KOPT-K1 (cell line): ENCODE results near the gene GPR107.

ENCODE experiments used
- H3K27ac ChIP-seq: fragments of 200-600 bp; sonication (generic); 2 replicates; pipeline ENCODE4 v1.5.1; 2016; ENCODE audit warnings: antibody characterized with exemption, mild to moderate bottlenecking, low read depth, low read length; ENCODE audit not compliant: poor library complexity, severe bottlenecking
- H3K36me3 ChIP-seq: fragments of 200-600 bp; sonication (generic); 2 replicates; pipeline ENCODE4 v1.5.1; 2017; ENCODE audit warnings: antibody characterized with exemption, mild to moderate bottlenecking, low read length, moderate library complexity; ENCODE audit not compliant: insufficient read depth
- H3K9me3 ChIP-seq: fragments of 200-600 bp; sonication (generic); 2 replicates; pipeline ENCODE4 v1.5.1; 2017; ENCODE audit warnings: antibody characterized with exemption, low read length, mild to moderate bottlenecking; ENCODE audit not compliant: insufficient read depth, poor library complexity, severe bottlenecking

The GPR107 gene

DNA sequence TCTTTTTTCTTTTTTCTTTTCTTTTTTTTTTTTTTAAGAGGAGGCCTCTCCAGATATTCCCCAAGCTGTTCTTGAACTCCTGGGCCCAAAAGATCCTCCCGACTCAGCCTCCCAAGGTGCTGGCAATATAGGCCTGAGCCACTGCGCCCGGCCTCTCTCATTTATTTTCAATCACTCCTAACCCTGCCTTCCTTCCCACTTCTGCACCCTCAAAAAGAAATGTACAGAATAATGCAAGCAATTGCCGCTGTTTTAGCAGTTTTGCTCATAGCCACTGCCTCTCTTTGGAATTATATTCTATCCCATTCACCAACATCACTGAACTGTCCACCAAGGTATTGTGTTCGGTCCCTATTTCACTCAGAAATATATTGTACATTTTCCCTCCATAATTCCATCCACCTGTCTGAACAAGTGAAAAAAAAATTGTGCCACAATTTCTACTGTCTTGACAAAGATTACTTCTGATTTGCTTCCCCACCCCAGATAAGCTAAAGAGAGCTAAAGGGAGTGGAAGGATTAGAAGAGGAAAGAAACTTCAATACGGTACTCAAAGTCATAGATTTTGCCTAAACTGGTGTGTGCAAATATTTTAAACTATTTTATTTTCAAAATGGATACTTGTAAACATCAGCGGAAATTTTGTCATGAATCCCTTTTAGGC lies 12.6 kb upstream of the GPR107 start:
- Histone ChIP-seq H3K9me3 (no peaks in the 10 kb centered on the region), H3K36me3 (no peaks in the 10 kb centered on the region), H3K27ac (peak overlapping the region; percentile 91)

DNA sequence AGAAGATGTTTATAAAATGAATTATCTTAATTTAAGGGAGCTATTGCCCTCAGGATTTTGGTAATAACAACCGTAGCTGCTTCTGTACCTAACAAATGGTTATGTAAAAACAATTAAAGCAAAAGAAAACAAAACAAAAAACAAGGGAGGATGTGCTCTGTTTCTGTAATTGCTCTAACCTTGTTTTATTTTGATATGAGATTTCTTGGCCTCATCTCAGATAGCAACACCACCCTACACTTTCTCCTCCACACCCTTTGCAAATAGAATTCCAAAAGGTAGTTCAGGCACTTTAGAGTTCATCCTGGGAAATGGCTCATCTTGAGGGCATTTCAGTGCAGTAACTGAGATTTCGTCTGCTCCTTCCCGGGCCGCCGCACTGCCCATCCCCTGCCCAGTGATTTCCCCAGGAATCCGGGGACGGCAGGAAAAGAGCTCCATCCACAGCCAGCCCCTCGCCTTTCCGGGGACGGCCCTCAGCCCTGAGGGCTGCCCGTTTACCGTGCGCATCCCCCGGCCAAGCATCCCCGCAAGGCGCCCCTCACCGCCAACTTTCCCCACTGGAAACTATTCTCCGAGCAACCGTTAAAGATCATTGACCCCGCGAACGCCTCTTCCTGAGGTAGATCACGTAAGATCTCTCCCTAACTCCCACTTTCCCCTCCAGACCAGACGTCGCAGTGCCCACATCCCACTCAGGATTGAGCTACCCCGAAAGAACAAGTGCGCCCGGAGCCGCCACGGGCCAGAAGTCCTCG lies 11.9 kb upstream of the GPR107 start:
- no peaks in the 10 kb centered on the region for H3K36me3 ChIP-seq
- H3K9me3 ChIP-seq = no peaks in the 10 kb centered on the region
- H3K27ac ChIP-seq = peak overlapping the region; percentile 91

DNA sequence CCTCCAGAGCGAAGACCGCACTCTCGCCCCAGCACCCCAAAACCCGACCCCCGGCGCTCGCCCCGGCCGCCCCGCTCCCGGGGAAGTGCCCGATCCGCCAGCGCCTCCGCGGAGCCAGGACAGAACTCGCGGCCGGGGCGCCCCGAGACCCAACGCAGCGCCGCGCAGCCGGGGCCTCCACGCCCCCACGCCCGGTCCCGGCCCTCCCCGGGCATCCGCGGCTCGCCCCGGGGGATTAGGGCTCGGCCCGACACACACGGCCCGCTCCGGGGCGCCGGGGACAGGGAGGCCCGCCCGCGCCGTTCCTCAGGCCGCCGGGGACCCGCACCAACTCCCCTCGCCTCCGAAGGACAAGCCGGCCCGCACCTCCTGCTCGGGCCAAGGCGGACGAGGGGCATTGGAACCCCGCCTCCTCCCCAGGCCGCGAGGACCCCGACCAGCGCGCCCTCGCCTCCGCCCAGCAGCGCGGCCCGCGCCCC lies 11.3 kb upstream of the GPR107 start:
- Histone ChIP-seq H3K9me3 (no peaks in the 10 kb centered on the region), H3K27ac (peak overlapping the region; percentile 91), H3K36me3 (no peaks in the 10 kb centered on the region)

DNA sequence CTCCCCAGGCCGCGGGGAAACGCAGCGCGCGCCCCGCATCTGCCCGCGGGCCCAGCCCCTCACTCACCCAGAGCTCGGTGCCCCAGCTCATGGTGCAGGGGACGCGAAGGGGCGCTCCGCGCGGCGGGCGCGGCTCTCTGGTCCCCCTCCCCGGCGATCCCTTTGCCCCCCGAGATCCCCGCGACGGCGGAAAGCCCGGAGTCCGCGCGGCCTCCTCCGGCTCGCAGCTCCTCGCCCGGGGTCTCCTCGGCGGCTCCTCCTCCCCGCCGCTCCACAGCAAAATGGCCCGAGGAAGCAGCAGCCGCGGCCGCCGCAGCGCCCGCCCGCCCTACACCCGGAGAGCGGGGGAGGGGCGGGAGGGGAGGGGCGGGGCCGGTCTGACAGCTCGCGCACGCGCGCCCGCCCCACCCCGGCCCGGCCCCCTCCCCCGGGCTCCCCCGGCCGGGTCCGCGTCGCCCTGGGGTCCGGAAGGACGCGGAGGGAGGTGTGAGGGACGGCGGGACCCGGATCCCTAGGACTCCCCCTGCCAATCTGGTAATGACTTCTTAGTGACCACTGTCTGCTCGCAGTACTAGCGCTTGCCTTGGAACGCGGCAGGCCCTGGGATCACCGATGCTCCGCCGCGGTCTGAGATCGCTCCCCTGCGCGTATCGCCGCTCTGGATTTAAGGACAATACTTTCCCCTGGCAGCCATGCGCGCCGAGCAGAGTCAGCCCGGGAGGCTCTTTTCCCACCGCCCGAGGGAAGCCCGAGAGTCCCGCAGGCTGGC lies 10.6 kb upstream of the GPR107 start, which contains the start of gene FNBP1:
Gene FNBP1, minus strand, starts transcription at position 305 of the 769 bp plus-strand sequence. Its CDS starts 214 bp downstream, at position 91.
- peak within 1 kb of the TSS; percentile 91 for H3K27ac ChIP-seq
- no peaks in the 10 kb centered on the region for H3K36me3 ChIP-seq
- H3K9me3 ChIP-seq = no peaks in the 10 kb centered on the region

DNA sequence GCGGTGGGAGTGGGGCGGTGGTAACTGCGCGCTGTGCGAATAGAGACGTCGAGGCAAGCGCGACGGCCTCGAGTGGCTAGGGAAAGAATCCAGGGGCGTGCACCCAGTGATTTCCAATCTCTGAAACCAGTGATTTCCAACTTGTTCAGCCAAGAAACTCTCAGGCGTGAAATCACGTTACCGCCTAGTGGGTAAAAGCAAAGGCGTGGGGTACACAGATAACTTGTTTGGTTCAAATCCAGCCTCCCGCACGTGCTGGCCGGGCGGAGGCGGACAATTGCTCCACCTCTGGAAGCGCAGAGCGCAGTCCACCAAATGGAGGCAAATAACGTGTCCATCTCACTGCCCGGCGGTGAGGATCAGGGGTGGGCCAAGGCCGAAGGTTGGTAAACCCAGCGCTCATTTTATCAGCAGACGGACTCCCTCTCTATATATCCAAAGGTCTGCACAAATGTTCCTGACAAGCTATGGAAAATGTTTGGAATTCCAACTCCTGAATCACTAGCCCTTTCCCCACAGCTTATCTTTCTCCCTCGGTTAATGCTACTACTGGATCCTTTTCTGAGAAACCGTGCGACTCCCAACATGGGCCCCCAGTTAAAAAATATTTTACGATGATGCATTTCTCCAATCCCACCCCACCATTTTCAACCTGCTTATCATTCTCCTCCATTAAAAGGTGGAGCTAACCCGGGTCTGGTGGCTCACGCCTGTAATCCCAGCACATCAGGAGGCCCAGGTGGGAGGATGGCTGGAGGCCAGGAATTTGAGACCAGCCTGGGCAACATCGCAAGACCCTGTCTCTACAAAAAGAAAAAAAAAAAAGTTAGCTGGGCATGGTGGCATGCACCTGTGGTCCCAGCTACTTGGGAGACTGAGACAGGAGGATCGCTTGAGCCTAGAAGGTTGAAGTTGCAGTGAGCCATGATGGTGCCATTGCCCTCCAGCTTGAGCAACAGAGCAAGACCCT lies 9.8 kb upstream of the GPR107 start:
- Histone ChIP-seq H3K27ac (peak overlapping the region; percentile 91), H3K36me3 (no peaks in the 10 kb centered on the region), H3K9me3 (no peaks in the 10 kb centered on the region)

DNA sequence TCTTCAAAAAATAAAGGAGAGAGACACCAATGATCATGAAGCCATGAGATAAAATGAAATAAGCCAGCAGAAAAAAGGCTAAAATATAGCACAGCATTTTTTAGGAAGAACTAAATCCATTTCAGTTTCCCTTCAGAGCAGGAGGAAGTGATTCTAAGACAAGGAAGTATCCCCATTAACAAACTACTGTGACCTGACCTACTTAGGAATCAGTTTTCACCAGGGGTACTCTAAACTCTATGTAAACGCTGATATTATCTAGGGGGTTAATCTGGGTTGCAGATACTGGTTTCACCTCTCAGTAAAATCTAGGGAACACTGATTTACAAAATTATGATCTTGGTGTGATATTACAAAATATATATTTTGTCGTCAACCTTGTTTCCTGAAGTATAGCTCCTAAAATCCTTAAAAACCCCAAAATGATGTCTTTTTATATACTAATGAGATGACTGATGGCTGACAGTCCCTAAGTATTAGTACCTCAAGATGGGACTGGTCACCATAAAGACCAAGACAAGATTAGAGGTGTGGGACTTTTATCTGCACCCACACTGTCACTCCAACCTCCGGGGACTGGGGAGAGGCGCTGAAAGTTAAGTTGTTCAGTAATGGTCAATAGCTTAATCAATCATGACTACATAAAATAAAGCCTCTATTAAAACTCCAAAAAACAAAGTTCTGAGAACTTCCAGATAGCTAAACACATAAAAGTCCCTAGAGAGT lies 7.8 kb upstream of the GPR107 start:
- Histone ChIP-seq H3K27ac (peak overlapping the region; percentile 91), H3K36me3 (no peaks in the 10 kb centered on the region), H3K9me3 (no peaks in the 10 kb centered on the region)

DNA sequence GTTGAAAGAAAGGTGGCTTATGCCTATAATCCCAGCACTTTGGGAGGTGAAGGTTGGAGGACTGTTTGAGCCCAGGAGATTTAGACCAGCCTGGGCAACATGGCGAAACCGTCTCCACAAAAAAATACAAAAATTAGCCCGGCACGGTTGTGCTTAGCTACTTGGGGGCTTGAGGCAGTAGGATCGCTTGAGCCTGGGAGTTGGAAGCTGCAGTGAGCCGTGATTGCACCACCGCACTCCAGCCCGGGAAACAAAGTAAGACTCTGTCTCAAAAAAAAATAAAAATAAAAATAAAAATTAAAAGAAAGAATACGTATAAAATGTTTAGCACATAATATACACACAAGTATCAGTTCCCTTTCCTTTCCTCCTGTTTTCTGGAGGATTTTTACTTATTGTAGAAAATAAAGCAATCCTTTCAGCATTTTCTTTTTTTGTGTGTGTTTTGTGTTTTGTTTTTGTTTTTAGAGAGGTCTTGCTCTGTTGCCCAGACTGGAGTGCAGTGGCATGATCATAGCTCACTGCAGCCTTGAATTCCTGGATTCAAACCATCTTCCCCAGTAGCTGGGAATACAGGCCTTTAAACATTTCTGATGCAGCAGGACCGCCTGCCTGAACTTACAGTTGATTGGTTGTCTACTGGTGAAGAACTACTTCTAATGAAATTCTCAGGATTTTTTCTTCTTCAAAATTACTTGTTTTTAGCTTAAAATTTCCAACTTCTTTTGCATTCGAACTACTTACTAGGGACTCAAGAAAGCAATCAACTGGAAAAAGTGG lies 4.1 kb upstream of the GPR107 start:
- H3K27ac ChIP-seq = no peak overlapping the region
- no peaks in the 10 kb centered on the region for H3K9me3 ChIP-seq
- no peaks in the 10 kb centered on the region for H3K36me3 ChIP-seq

DNA sequence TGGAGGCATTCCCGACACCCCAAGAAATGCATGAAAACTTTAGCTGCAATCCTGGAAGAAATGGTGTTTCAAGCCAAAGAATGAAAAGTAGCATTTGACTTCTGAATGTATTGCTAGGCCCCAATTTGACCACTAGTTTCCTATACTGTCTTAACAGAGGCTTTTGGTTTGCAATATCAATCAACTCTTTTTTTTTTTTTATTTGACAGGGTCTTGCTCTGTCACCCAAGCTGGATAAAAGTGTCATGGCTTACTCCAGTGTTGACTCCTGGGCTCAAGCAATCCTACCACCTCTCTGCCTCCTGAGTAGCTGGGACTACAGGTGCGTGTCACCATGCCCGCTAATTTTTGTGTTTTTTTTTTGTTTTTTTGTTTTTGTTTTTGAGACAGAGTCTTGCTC lies 3.2 kb upstream of the GPR107 start:
- H3K9me3 ChIP-seq = no peaks in the 10 kb centered on the region
- H3K36me3 ChIP-seq = no peaks in the 10 kb centered on the region
- H3K27ac ChIP-seq = no peak overlapping the region

DNA sequence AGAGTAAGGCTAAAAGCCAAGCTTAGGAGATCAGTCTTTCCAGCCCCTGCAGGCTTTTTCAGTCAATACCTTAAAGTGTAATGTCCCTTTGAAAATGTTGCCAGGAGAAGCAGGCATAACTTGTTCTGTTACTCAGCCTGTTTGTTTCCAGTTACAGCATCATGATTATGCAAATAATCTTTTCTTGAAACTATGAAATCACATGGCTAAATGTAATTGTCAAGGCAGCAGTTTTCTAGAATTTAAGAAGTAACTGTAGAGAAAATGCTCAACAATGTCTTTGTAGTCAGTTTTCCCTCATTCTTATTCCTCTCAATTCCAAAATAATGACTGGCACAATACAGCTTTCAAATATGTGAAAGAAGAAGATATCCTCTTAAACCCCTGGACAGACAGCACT lies 1.9 kb upstream of the GPR107 start:
- Histone ChIP-seq H3K36me3 (no peaks in the 10 kb centered on the region), H3K9me3 (no peaks in the 10 kb centered on the region), H3K27ac (no peak overlapping the region)

DNA sequence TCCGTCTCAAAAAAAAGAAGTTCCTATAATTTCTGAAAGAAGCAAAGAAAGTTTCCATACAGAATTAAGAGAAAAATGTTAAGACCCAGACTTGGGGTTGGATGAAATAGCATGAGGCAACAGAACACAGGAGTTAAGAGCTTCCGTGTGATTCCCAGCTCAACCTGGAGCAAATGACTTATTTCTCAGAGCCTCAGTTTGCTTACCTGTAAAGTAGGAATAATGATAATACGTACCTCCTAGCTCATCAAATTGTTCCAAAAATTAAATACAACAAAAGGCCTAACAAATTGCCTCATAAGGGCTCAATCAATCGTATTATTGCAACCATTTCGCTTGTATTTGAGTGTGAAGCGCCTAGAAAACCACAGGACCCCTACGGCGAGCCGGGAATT lies 600 bp upstream of the GPR107 start:
- Histone ChIP-seq H3K36me3 (no peaks in the 10 kb centered on the region), H3K27ac (peak overlapping the region; percentile 95), H3K9me3 (no peaks in the 10 kb centered on the region)

DNA sequence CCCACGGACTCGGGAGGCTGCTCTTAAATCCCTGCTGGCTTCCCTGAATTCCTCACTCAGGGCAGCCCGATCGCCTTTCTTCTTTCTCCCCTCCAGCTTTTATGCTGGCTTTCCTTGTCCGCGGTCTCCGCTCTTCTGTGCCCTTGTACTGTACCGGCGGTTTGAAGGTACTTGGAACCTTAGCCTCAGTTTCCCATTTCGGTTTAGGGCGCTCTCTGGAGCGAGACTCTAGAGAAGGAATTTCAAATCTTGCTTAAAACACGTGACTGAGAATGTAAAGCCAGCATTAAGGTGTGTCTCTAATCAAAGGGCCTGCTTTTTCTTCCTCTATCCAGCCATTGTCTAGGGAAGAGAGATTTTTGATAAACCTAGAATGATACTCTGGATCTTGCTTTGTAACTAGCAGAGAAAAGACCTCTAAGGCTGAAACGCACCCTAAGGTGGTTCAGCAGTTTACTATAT lies 650 bp downstream of the GPR107 start:
- Histone ChIP-seq H3K27ac (peak overlapping the region; percentile 95), H3K9me3 (no peaks in the 10 kb centered on the region), H3K36me3 (peaks cover 12% of the 10 kb centered on the region)

DNA sequence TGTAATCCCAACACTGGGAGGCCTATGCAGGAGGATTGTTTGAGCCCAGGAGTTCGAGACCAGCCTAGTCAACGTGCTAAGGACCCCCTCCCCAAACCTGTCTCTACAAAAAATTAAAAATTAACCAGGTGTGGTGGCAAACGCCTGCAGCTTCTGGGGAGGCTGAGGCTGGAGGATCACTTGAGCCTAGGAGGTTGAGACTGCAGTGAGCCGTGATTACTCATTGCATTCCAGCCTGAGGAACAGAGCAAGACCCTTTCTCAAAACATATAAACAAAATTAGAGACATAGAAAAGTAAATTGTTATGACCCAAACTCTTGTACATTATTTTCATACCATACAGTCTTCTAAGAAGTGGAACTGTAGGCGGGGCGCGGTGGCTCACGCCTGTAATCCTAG lies 1.1 kb downstream of the GPR107 start:
- Histone ChIP-seq H3K36me3 (peaks cover 13% of the 10 kb centered on the region), H3K9me3 (no peaks in the 10 kb centered on the region), H3K27ac (peak overlapping the region; percentile 95)

DNA sequence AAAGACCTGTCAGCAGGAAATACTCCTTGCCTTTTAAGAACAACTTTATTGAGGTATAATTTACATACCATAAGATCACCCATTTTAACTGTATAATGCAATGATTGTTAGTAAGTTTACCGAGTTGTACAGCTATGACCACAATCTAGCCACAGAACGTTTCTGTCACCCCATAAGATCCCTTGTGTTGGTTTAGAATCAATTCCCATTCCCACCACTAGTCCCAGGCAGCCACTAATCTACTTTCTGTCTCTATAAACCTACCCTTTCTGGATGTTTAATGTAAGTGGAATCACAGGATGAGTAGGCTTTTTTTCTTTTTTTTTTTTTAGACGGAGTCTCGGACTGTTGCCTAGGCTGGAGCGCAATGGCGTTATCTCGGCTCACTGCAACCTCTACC lies 4.4 kb downstream of the GPR107 start:
- Histone ChIP-seq H3K9me3 (no peaks in the 10 kb centered on the region), H3K27ac (no peak overlapping the region), H3K36me3 (peaks cover 22% of the 10 kb centered on the region)
